Transverse colon (tissue), 3 donors: ENCODE results near the gene SLC30A7.
"Not testable (repeated sequence)": the region's sequence is repeated elsewhere in the genome, so short reads cannot be mapped to it uniquely, and the experiment has no call there.

ENCODE experiments used
- CTCF ChIP-seq, 5 experiments: fragments of 200-600 bp in 3 of 5; fragments of 450-650 bp in 2 of 5; sonication (generic) in 3 of 5; IDR thresholded peaks; 1 replicate in 2 of 5; 2 replicates in 3 of 5; pipeline ENCODE4 v1.5.1; 2016 to 2017; ENCODE audit warnings: antibody characterized with exemption in 5 of 5, inconsistent platforms in 3 of 5, mild to moderate bottlenecking in 2 of 5, moderate library complexity in 1 of 5
- EP300 ChIP-seq: sonication (generic); formaldehyde crosslinking; IDR thresholded peaks from one replicate; pipeline ENCODE4 v1.6.1; 2017; ENCODE audit warnings: antibody characterized with exemption, low read depth

GRCh38 chr1:100889869-100890482 lies 5.9 kb upstream of the SLC30A7 start:
- not testable (repeated sequence) for TF ChIP-seq CTCF (IDR thresholded peaks at IDR 0.05); EP300
